Gastrocnemius medialis (tissue), 4 donors: ENCODE results near the gene MMS22L.

ENCODE experiments used
- POLR2A ChIP-seq, 2 donors: fragments of 450-650 bp; IDR thresholded peaks; one replicate each; pipeline ENCODE4 v1.6.1; 2017; ENCODE audit warnings: antibody characterized with exemption in 2 of 2, mild to moderate bottlenecking in 2 of 2, moderate library complexity in 2 of 2
- TF ChIP-seq, protein P1 (sequence below), 5 experiments: fragments of 450-650 bp in 3 of 5; fragments of 200-600 bp in 2 of 5; sonication (generic) in 2 of 5; IDR thresholded peaks in 4 of 5; conservative IDR thresholded peaks in 1 of 5; 1 replicate in 4 of 5; 2 replicates in 1 of 5; pipeline ENCODE4 v1.5.1; 2016 to 2019; ENCODE audit warnings: antibody characterized with exemption in 5 of 5, mild to moderate bottlenecking in 3 of 5, moderate library complexity in 3 of 5

GRCh38 chr6:97123652-97124051, 159.4 kb downstream of the MMS22L start:
- TF ChIP-seq, protein P1, sequence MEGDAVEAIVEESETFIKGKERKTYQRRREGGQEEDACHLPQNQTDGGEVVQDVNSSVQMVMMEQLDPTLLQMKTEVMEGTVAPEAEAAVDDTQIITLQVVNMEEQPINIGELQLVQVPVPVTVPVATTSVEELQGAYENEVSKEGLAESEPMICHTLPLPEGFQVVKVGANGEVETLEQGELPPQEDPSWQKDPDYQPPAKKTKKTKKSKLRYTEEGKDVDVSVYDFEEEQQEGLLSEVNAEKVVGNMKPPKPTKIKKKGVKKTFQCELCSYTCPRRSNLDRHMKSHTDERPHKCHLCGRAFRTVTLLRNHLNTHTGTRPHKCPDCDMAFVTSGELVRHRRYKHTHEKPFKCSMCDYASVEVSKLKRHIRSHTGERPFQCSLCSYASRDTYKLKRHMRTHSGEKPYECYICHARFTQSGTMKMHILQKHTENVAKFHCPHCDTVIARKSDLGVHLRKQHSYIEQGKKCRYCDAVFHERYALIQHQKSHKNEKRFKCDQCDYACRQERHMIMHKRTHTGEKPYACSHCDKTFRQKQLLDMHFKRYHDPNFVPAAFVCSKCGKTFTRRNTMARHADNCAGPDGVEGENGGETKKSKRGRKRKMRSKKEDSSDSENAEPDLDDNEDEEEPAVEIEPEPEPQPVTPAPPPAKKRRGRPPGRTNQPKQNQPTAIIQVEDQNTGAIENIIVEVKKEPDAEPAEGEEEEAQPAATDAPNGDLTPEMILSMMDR (IDR thresholded peaks at IDR 0.05 in 4 of 5, conservative IDR thresholded peaks at IDR 0.05 in 1 of 5), result no peak
- no peak for TF ChIP-seq POLR2A (IDR thresholded peaks at IDR 0.05)
